EH (cell line): ENCODE measurements around the gene EMC7.

ENCODE experiments used
- DNase-seq: peaks from one replicate; pipeline ENCODE4 v3.0.0-alpha.2; 2015; ENCODE audit warnings: low read depth

The EMC7 gene

GRCh38 chr15:34038023-34038870, 63.4 kb downstream of the EMC7 start:
- peak; percentile 79 for DNase-seq
